NCI-H2081 treated with DMSO at 0.1 percent for 48 hours (cell line): ENCODE data around the gene SPEG.

Source experiments
- DNase-seq: peaks from one replicate; lab custom pipeline; 2025; lab: John Stamatoyannopoulos, UW

The SPEG gene

GRCh38 chr2:219497495-219498279 is 63.0 kb downstream of the SPEG start:
- DNase-seq = no peak

- peak; percentile 88 for DNase-seq
Measured at GRCh38 chr2:219498280-219499057, 63.8 kb downstream of the SPEG start, which contains the start of gene GMPPA. Gene GMPPA, plus strand, starts transcription at chr2:219498891. Its CDS starts 1,085 bp downstream, at chr2:219499976.

- DNase-seq = no peak
Measured at GRCh38 chr2:219499058-219499307, 64.3 kb downstream of the SPEG start.

- no peak for DNase-seq
Measured at GRCh38 chr2:219499555-219499954, 64.9 kb downstream of the SPEG start.

- no peak for DNase-seq
Measured at GRCh38 chr2:219500135-219500534, 65.5 kb downstream of the SPEG start.

- no peak for DNase-seq
Measured at GRCh38 chr2:219501849-219502248, 67.2 kb downstream of the SPEG start.

- DNase-seq = no peak
Measured at GRCh38 chr2:219502618-219503017, 68.0 kb downstream of the SPEG start.

GRCh38 chr2:219505585-219505984 is 70.9 kb downstream of the SPEG start:
- DNase-seq = no peak

GRCh38 chr2:219506153-219506801 is 71.6 kb downstream of the SPEG start:
- DNase-seq = no peak

GRCh38 chr2:219506802-219507526 is 72.3 kb downstream of the SPEG start:
- no peak for DNase-seq

GRCh38 chr2:219507581-219508443 is 73.2 kb downstream of the SPEG start:
- DNase-seq = no peak

GRCh38 chr2:219508444-219508734 is 73.7 kb downstream of the SPEG start:
- no peak for DNase-seq

- DNase-seq = no peak
Measured at GRCh38 chr2:219508971-219509779, 74.5 kb downstream of the SPEG start.

- DNase-seq = no peak
Measured at GRCh38 chr2:219509780-219510511, 75.3 kb downstream of the SPEG start.

GRCh38 chr2:219510512-219511135 is 76.0 kb downstream of the SPEG start:
- no peak for DNase-seq

GRCh38 chr2:219511547-219512325 is 77.1 kb downstream of the SPEG start:
- no peak for DNase-seq

- no peak for DNase-seq
Measured at GRCh38 chr2:219512524-219513216, 78.0 kb downstream of the SPEG start.

GRCh38 chr2:219513787-219514186 is 79.1 kb downstream of the SPEG start:
- no peak for DNase-seq
